Endothelial cell of umbilical vein (primary cell): ENCODE measurements around the gene PRDM12.

Source experiments
- CTCF ChIP-seq, 2 donors: IDR thresholded peaks; 1 replicate in 1 of 2; 2 replicates in 1 of 2; pipeline ENCODE4 v1.5.1; 2011; ENCODE audit warnings: low read length in 2 of 2, mild to moderate bottlenecking in 2 of 2, moderate library complexity in 2 of 2, control low read depth in 1 of 2, inconsistent platforms in 1 of 2, low read depth in 1 of 2; ENCODE audit not compliant: insufficient read depth in 1 of 2; ENCODE audit errors: extremely low read depth in 1 of 2
- MAX ChIP-seq: IDR thresholded peaks from 2 replicates; pipeline ENCODE4 v1.6.1; 2011; ENCODE audit not compliant: insufficient read depth, insufficient read length

- TF ChIP-seq CTCF (IDR thresholded peaks at IDR 0.05; ENCODE audit: extremely low read depth in 1 of 2, insufficient read depth in 1 of 2, low read depth in 1 of 2, low read length in 2 of 2) (no peak), MAX (no peak)
Measured at GRCh38 chr9:130696996-130697395, 32.6 kb downstream of the PRDM12 start.
